Nephron (organoid): ENCODE data around the gene IL1RAP.
A peak's percentile ranks its signal among the peaks of the same experiment; 100 is the strongest.

Experiments used
- H3K27ac Mint-ChIP-seq, 3 experiments: 2 replicates each; pipeline ENCODE4 v1.8.0; 2020; ENCODE audit warnings: mixed read lengths in 3 of 3, mild to moderate bottlenecking in 2 of 3, moderate library complexity in 1 of 3
- H3K27me3 Mint-ChIP-seq: 2 replicates; pipeline ENCODE4 v1.8.0; 2021; ENCODE audit warnings: low read depth, mild to moderate bottlenecking, moderate library complexity, mixed read lengths
- H3K36me3 Mint-ChIP-seq: 2 replicates; pipeline ENCODE4 v1.8.0; 2020; ENCODE audit warnings: low read depth, mixed read lengths
- H3K4me1 Mint-ChIP-seq: 2 replicates; pipeline ENCODE4 v1.8.0; 2020; ENCODE audit warnings: mixed read lengths
- H3K4me3 Mint-ChIP-seq, 3 experiments: 2 replicates each; pipeline ENCODE4 v1.8.0; 2020; ENCODE audit warnings: mild to moderate bottlenecking in 3 of 3, mixed read lengths in 3 of 3, moderate library complexity in 2 of 3
- H3K9me3 Mint-ChIP-seq: 2 replicates; pipeline ENCODE4 v1.8.0; 2020; ENCODE audit warnings: mixed read lengths
- CTCF ChIP-seq, 3 experiments: fragments of 200-600 bp; sonication (generic); IDR thresholded peaks; one replicate each; pipeline ENCODE4 v1.5.0; 2021; ENCODE audit warnings: antibody characterized with exemption in 3 of 3; ENCODE audit not compliant: unreplicated experiment in 3 of 3

The IL1RAP gene

GRCh38 chr3:190504354-190505125 lies 9.3 kb upstream of the IL1RAP start:
- peaks cover 6% of the 10 kb centered on the region for H3K27me3 Mint-ChIP-seq
- peak in 2 of 3 experiments; percentile 9 to 21 for TF ChIP-seq CTCF (IDR thresholded peaks at IDR 0.05; ENCODE audit: unreplicated experiment in 3 of 3)
- H3K4me3 Mint-ChIP-seq, result no peak overlapping the region
- no peaks in the 10 kb centered on the region for H3K36me3 Mint-ChIP-seq
- H3K27ac Mint-ChIP-seq, result no peak overlapping the region
- H3K4me1 Mint-ChIP-seq, result no peaks in the 10 kb centered on the region
- H3K9me3 Mint-ChIP-seq, result no peaks in the 10 kb centered on the region

- Mint-ChIP-seq H3K36me3 (no peaks in the 10 kb centered on the region), H3K27me3 (peaks cover 6% of the 10 kb centered on the region), H3K4me3 (no peak overlapping the region), H3K27ac (no peak overlapping the region), H3K9me3 (no peaks in the 10 kb centered on the region), H3K4me1 (no peaks in the 10 kb centered on the region)
- no peak for TF ChIP-seq CTCF (IDR thresholded peaks at IDR 0.05; ENCODE audit: unreplicated experiment in 3 of 3)
Observed at GRCh38 chr3:190505381-190506003, 8.4 kb upstream of the IL1RAP start.

GRCh38 chr3:190506271-190506670 lies 7.6 kb upstream of the IL1RAP start:
- Mint-ChIP-seq H3K27me3 (peaks cover 6% of the 10 kb centered on the region), H3K4me1 (no peaks in the 10 kb centered on the region), H3K27ac (peak overlapping the region in 1 of 3 experiments; percentile 81), H3K36me3 (no peaks in the 10 kb centered on the region), H3K9me3 (no peaks in the 10 kb centered on the region), H3K4me3 (no peak overlapping the region)
- TF ChIP-seq CTCF (IDR thresholded peaks at IDR 0.05; ENCODE audit: unreplicated experiment in 3 of 3), result no peak

- peak overlapping the region in 1 of 3 experiments; percentile 29 for H3K27ac Mint-ChIP-seq
Observed at GRCh38 chr3:190512666-190513065, 1.2 kb upstream of the IL1RAP start.

GRCh38 chr3:190514413-190515153 lies 698 bp downstream of the IL1RAP start:
- TF ChIP-seq CTCF (IDR thresholded peaks at IDR 0.05; ENCODE audit: unreplicated experiment in 3 of 3), result no peak
- H3K9me3 Mint-ChIP-seq, result no peaks in the 10 kb centered on the region
- peak overlapping the region in 2 of 3 experiments; percentile 16 to 28 for H3K27ac Mint-ChIP-seq
- H3K4me3 Mint-ChIP-seq, result peak overlapping the region; percentile 90
- peaks cover 15% of the 10 kb centered on the region for H3K27me3 Mint-ChIP-seq
- no peaks in the 10 kb centered on the region for H3K36me3 Mint-ChIP-seq
- peaks cover 5% of the 10 kb centered on the region for H3K4me1 Mint-ChIP-seq

More at GRCh38 chr3:190512666-190513065, 1.2 kb upstream of the IL1RAP start:
- no peak for TF ChIP-seq CTCF (IDR thresholded peaks at IDR 0.05; ENCODE audit: unreplicated experiment in 3 of 3)
- Mint-ChIP-seq H3K4me3 (peak overlapping the region; percentile 90 to 94 (median 90)), H3K27me3 (peaks cover 21% of the 10 kb centered on the region), H3K36me3 (no peaks in the 10 kb centered on the region), H3K4me1 (peaks cover 5% of the 10 kb centered on the region), H3K9me3 (no peaks in the 10 kb centered on the region)
